CD4-positive, alpha-beta T cell treated with Interleukin-4 for 4 hours (primary cell): ENCODE measurements around the gene DCBLD2.

Source experiments
- DNase-seq: peaks from one replicate; pipeline ENCODE4 v3.0.0-alpha.2; 2020

Gene DCBLD2

GRCh38 chr3:98901392-98902350 is at the start of gene DCBLD2:
DCBLD2 (minus strand) TSS chr3:98901695; CDS start chr3:98901326, 369 bp downstream.
- peak; percentile 90 for DNase-seq

GRCh38 chr3:98945666-98946065 is 44.2 kb upstream of the DCBLD2 start:
- DNase-seq: no peak

- no peak for DNase-seq
These were observed 43.6 kb upstream of the DCBLD2 start for GRCh38 chr3:98945101-98945524.

DNA sequence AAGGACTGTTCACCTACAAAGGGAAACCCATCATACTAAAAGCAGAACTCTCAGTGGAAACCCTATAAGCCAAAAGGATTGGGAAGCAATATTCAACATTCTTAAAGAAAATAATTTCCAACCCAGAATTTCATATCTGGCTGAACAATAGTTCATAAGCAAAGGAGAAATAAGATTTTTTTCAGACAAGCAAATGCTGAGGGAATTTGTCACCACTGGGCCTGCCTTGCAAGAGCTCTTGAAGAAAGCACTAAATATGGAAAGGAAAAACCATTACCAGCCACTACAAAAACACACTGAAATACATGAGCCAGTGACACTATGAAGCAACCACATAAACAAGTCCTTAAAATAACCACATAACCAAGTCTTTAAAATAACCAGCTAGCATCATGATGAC is 28.9 kb upstream of the DCBLD2 start:
- DNase-seq: no peak

DNA sequence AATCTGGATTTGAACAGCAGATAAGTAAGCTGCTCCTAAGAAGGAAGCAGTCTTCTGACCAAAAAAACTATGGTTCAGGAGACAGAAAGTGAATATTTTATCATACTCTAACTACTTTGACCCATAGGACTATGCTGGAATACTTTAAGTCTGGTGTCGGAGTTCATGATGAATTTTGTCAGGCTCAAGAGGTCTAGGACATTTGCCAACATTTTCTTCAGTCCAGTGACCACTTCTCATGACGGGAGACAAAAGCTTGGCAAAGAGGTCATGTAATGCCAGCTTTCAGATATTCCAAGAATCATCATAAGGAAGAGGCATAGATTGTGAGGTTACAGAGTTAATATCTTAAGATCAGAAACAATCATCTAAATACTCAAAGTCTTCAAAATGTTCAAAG is 20.5 kb upstream of the DCBLD2 start:
- DNase-seq: no peak

DNA sequence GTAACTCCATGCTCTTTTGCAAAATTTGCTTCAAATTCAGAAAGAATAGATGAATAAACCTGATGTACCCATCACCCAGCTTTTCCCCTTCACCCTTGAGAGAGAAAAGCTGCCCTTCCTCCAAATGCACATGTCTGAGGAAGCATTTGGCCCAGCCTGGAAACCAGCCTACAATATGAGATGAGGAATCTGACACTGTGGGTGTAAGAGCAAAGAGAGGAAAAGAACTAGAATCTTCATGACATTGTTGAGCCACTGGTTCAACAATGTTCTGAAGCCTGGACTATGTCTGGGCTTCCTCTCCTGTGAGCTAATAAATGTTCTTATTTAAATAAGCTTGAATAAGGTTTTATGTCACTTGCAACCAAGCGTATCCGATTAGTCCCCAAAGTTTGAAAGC is 18.7 kb upstream of the DCBLD2 start:
- DNase-seq: no peak

DNA sequence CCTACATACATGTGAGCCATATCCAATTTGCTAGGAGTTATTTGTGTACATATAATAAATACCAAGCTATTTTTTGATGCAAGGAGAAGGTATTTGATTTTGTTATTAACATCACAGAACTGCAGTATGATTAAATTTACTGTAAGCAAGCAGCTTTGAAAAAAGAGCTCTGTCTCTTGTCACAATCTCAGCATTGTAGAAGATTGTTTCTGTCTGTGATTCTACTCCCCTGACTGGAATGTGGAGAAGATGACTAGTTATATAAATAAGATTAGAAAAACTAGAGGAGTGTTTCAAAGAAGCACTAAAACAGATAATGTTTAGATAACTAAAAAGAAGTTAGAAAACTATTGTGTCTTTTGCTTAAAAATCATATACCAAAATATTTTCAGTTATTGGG is 17.1 kb upstream of the DCBLD2 start:
- no peak for DNase-seq

DNA sequence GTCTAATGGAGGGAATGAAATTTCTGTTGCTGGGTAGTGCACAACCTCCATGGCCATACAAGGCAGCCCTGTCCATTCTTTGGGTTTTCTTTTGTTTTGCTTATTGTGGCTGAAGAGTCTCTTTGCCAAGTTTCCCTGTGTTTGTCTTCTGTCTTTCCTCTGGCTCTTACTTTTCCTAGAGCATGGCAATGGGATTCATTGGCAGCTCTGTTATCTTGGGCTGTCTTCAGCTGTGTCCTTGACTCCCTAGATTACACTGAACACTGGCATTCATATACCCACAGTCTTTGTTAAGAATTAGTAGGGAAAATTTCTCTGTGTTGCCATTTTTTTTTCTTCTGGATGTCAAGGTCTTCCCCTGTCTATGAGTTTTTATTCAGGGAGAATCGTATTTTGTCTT is 16.1 kb upstream of the DCBLD2 start:
- no peak for DNase-seq

DNA sequence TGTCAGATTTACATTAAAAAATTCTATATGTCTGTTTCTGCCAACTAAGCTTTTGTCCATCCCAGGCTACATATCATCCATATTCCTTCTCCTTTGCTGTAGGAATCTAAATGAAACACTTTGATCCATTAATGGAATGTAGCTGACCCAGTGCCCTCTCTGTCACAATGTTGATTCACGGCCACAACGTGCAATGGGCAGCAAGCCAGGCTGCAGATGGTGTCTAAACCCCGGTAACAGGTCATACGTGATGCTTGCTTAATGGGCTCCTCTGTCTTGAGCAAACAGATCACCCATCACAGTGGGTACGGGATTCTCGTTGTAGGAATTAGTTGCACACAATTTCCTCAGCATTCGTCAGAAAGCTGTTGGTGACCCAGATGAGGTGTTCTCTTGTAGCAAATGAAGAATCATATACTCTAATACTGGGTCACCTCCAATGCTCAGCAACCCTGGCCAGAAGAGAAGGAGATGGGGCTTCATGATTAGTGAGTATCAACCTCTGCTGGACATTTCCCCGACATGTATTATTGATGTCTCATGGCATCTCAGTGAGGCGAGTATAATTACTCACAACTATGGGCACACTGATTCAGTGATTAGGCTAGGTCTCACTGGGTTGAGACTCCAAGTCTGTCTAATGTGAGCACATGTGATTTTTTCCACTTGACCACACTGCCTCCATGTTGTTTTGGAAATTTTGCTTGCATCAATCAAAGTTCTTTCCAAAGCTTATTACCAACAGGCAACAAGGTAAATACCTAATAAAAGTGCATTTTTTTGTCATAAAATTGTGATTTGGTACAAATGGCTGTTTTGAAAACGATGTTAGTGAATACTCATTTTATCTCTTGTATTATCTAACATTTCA is 12.9 kb upstream of the DCBLD2 start:
- DNase-seq: no peak

DNA sequence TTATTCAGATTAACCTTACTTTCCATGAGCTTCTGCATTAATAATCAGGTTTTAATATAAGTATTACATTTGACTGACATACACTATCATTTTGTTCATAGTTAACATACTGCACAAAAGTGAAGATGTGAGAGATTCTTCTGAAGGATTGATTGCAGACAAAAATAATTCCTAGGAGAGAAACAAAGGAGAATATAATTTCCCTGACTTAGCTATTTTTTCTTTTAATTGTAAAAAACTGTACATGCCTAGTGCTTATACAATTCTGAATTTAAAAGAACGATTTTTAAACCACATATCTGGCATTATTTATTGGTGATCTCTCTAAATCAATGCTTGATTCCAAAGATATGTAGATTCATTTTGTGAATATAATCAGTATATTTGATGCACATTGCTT is 11.0 kb upstream of the DCBLD2 start:
- no peak for DNase-seq

DNA sequence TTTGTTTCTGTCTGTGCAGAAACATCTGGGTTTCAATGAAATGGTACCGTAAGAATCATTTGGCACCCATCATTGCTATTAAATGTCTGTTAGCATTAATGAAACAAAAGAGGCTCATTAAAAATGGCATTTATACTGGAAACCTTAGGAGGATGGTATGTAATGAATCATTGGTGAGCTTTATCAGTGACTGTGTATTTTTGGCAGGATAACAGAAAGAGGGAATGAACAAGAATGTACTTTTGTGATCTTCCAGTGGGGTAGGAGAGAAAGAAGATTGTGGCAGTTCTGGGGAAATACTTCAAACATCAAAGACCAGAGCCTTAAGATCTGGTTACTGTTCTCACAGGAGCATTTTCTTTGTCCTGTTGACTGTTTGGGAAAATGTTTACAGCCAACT is 4.7 kb upstream of the DCBLD2 start:
- no peak for DNase-seq

DNA sequence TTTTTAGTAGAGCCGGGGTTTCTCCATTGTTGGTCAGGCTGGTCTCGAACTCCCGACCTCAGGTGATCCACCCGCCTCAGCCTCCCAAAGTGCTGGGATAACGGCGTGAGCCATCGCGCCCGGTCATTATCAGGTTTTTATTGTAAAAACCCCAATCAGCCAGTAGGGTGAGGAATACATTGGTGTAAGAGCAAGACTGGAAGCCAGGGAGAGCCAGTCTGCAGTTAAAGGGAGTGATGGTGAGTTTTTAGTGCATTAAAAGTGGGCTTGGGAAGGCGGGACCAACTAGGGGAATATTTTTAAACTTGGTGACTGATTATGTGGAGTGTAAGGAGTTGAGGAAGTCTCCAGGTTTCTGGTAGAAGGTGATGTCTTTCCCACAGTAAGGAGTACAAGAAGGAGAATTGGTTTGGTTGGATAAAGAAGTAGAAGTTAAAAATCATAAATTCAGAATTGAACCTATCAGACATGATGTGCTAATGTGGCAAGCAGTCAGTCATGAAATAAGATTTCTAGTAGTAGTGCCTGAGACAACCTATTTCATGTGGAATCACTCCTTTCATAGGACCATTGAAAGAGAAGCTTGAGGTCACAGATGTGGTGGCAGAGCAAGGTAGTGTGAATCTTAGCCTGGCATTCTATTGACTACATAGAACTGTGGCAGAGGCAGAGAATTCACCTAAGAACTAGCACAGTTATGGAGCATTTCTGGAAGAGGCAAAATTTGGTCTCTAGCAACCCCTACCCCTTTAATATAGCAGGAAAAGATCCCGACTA is 2.4 kb upstream of the DCBLD2 start:
- DNase-seq: no peak

GRCh38 chr3:98903099-98903498 is 1.6 kb upstream of the DCBLD2 start:
- DNase-seq: no peak

GRCh38 chr3:98902351-98902740 is 851 bp upstream of the DCBLD2 start:
- no peak for DNase-seq

DNA sequence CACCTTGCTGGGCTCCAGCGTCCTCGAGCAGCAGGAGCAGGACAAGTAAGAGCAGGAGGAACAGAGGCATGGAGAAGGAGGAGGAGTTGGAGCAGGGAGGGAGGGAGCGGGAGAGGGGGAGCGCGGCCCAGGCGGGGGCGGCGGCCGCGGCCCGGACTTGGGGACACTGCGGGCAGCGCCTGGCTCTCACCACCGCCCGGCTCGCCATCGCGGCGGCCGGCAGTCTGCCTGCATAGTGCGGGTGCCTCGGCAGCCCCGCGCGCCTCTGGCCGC is 440 bp downstream of the DCBLD2 start:
- no peak for DNase-seq

- no peak for DNase-seq
These were observed 1.0 kb downstream of the DCBLD2 start for GRCh38 chr3:98900265-98901118.

- DNase-seq: no peak
These were observed 3.8 kb downstream of the DCBLD2 start for GRCh38 chr3:98897701-98898100.

DNA sequence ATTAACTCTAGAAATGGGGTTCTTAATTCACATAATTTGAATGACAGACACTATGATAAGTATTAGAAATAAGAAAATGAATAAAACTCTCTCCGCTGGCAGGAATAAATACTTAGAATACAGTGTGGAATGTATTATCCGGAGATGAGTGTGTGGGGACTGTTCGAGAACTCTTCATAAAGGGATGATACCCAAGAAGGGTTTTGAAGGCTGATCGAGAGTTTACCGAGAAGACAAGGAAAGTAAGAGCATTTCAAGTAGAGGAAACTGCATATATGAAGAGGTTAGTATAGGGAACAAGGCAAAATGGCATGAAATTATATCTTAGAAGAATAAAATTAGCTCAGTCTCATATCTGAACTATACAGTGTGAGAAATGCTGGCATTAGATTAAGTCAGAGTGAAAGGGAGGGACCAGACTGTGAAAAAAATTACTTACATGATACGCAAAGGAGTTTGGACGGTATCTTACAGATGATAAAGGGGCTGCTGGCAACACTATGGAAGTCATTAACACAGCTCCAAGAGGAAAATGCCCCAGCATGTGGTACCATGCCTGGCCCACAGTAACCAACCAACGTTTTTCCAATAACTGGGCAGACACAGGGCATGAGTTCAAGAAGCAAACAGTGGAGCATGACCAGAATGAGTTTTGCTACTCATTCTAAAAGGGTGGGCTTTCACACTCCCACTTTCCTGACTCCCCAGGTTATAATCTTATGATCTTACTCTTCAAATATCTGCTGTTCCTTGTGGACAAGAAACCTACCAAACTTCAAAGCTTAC is 6.5 kb downstream of the DCBLD2 start:
- DNase-seq: no peak

- no peak for DNase-seq
These were observed 7.8 kb downstream of the DCBLD2 start for GRCh38 chr3:98893740-98894139.

GRCh38 chr3:98892263-98892662 is 9.2 kb downstream of the DCBLD2 start:
- no peak for DNase-seq
